AG09319 (cell line): ENCODE measurements around the gene IL17RE.
"Not testable (repeated sequence)": the region's sequence is repeated elsewhere in the genome, so short reads cannot be mapped to it uniquely, and the experiment has no call there.

Experiments
- DNase-seq: peaks from one replicate; pipeline ENCODE4 v3.0.0-alpha.2; 2010; ENCODE audit warnings: low read depth; ENCODE audit errors: extremely low read depth
- CTCF ChIP-seq: IDR thresholded peaks from 2 replicates; pipeline ENCODE4 v1.5.1; 2011; ENCODE audit warnings: low read depth, mild to moderate bottlenecking, inconsistent platforms, low read length, moderate library complexity

Gene IL17RE

GRCh38 chr3:9875448-9875847, 27.2 kb upstream of the IL17RE start:
- TF ChIP-seq CTCF: no peak
- no peak for DNase-seq

GRCh38 chr3:9876255-9876654, 26.4 kb upstream of the IL17RE start:
- DNase-seq: not testable (repeated sequence)

- TF ChIP-seq CTCF: no peak
- no peak for DNase-seq
These were observed 25.7 kb upstream of the IL17RE start for GRCh38 chr3:9876991-9877390.

- DNase-seq: no peak
- no peak for TF ChIP-seq CTCF
These were observed 23.9 kb upstream of the IL17RE start for GRCh38 chr3:9878700-9879099.

- no peak for DNase-seq
- no peak for TF ChIP-seq CTCF
These were observed 22.7 kb upstream of the IL17RE start, which contains the start of gene CIDEC for GRCh38 chr3:9879830-9880549. CIDEC (minus strand) TSS chr3:9880253; CDS start chr3:9878486, 1,767 bp downstream.

- DNase-seq: no peak
- no peak for TF ChIP-seq CTCF
These were observed 21.2 kb upstream of the IL17RE start for GRCh38 chr3:9881441-9881840.

GRCh38 chr3:9883706-9884554, 18.7 kb upstream of the IL17RE start:
- no peak for DNase-seq
- TF ChIP-seq CTCF: no peak
